ENCODE measurements around the gene ARFGEF2. TPM values are rescaled to one million over a fixed set of nuclear protein-coding genes. Genes with fewer than 3 reads are reported as not detected.

ARFGEF2 gene
- total RNA-seq, 1 donor from 2014 or later, result 26.7 TPM

GRCh38 chr20:48958743-48959142 lies 37.2 kb downstream of the ARFGEF2 start:
- Mint-ChIP-seq H3K27ac (no peak overlapping the region), H3K27me3 (no peaks in the 10 kb centered on the region), H3K4me3 (no peak overlapping the region), H3K36me3 (peaks cover 23% of the 10 kb centered on the region), H3K4me1 (ENCODE audit: unreplicated experiment) (no peaks in the 10 kb centered on the region), H3K9me3 (no peaks in the 10 kb centered on the region)
- no peak for DNase-seq (ENCODE audit: extremely low spot score, unreplicated experiment)
- no peak for TF ChIP-seq CTCF (conservative IDR thresholded peaks at IDR 0.05)

DNA sequence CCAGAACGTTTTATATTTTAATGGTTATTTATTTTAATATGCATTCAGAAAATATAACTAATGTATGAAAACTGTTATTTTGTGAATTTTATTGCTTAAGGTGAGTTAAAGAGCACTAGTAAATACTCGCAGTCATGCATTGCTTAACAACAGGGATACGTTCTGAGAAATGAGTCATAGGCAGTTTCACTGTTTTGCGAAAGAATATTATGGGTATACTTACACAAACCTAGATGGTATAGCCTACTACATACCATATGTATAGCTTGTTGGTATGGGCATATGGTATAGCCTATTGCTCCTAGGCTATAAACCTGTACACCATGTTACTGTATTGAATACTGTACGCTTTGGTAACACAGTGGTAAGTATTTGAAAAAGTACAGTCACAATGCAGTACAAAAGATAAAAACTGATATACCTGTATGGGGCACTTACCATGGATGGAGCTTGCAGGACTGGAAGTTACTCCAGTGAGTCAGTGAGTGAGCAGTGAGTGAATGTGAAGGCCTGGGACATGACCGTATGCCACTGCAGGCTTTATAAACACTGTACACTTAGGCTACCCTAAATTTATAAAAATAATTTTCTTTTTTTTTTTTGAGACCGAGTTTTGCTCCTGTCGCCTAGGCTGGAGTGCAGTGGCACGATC lies 38.5 kb downstream of the ARFGEF2 start:
- TF ChIP-seq CTCF (conservative IDR thresholded peaks at IDR 0.05), result no peak
- no peaks in the 10 kb centered on the region for H3K9me3 Mint-ChIP-seq
- no peaks in the 10 kb centered on the region for H3K4me1 Mint-ChIP-seq (ENCODE audit: unreplicated experiment)
- peaks cover 19% of the 10 kb centered on the region for H3K36me3 Mint-ChIP-seq
- H3K4me3 Mint-ChIP-seq, result no peak overlapping the region
- H3K27ac Mint-ChIP-seq, result no peak overlapping the region
- DNase-seq (ENCODE audit: extremely low spot score, unreplicated experiment), result no peak
- H3K27me3 Mint-ChIP-seq, result no peaks in the 10 kb centered on the region

GRCh38 chr20:48962421-48962820 lies 40.9 kb downstream of the ARFGEF2 start:
- H3K4me3 Mint-ChIP-seq, result no peak overlapping the region
- no peak for TF ChIP-seq CTCF (conservative IDR thresholded peaks at IDR 0.05)
- H3K27ac Mint-ChIP-seq, result no peak overlapping the region
- H3K4me1 Mint-ChIP-seq (ENCODE audit: unreplicated experiment), result no peaks in the 10 kb centered on the region
- no peak for DNase-seq (ENCODE audit: extremely low spot score, unreplicated experiment)
- H3K27me3 Mint-ChIP-seq, result no peaks in the 10 kb centered on the region
- no peaks in the 10 kb centered on the region for H3K9me3 Mint-ChIP-seq
- peaks cover 20% of the 10 kb centered on the region for H3K36me3 Mint-ChIP-seq

GRCh38 chr20:48962976-48963771 lies 41.7 kb downstream of the ARFGEF2 start:
- Mint-ChIP-seq H3K27ac (no peak overlapping the region), H3K9me3 (no peaks in the 10 kb centered on the region), H3K4me3 (no peak overlapping the region), H3K4me1 (ENCODE audit: unreplicated experiment) (no peaks in the 10 kb centered on the region), H3K36me3 (peaks cover 21% of the 10 kb centered on the region), H3K27me3 (no peaks in the 10 kb centered on the region)
- no peak for DNase-seq (ENCODE audit: extremely low spot score, unreplicated experiment)
- no peak for TF ChIP-seq CTCF (conservative IDR thresholded peaks at IDR 0.05)

- no peaks in the 10 kb centered on the region for H3K9me3 Mint-ChIP-seq
- peaks cover 33% of the 10 kb centered on the region for H3K36me3 Mint-ChIP-seq
- no peak overlapping the region for H3K4me3 Mint-ChIP-seq
- H3K4me1 Mint-ChIP-seq (ENCODE audit: unreplicated experiment), result no peaks in the 10 kb centered on the region
- DNase-seq (ENCODE audit: extremely low spot score, unreplicated experiment), result no peak
- H3K27ac Mint-ChIP-seq, result no peak overlapping the region
- no peak for TF ChIP-seq CTCF (conservative IDR thresholded peaks at IDR 0.05)
- H3K27me3 Mint-ChIP-seq, result no peaks in the 10 kb centered on the region
Measured at GRCh38 chr20:48965189-48965910, 43.8 kb downstream of the ARFGEF2 start.

All from type B pancreatic cell (in vitro differentiated cells).